GM12878 (cell line): ENCODE measurements around the gene CCDC27. TPM values are rescaled to one million over a fixed set of nuclear protein-coding genes. Genes with fewer than 3 reads are reported as not detected.

Experiments
- ATAC-seq: fragments of 200-7000 bp; cut with Tn5 transposase; 3 replicates; pipeline ENCODE4 v1.9.1; 2020; ENCODE audit warnings: mild to moderate bottlenecking, moderate library complexity
- BruUV-seq: library from RNA; stranded (reverse); fragments of 400-500 nt; replicated peaks from 2 replicates; lab custom pipeline; 2021; lab: Mats Ljungman, UMichigan
- CTCF ChIA-PET: fragments of 300-600 bp; sonication (Branson Sonifier 250); formaldehyde crosslinking; extraction: SDS; loops from one replicate; lab custom pipeline; 2021; ENCODE audit warnings: inconsistent platforms; lab: Yijun Ruan, JAX
- POLR2A ChIA-PET: fragments of 350-600 bp; formaldehyde crosslinking; extraction: SDS; loops from one replicate; lab custom pipeline; 2021; ENCODE audit warnings: inconsistent platforms; lab: Charles Lee
- RAD21 ChIA-PET: fragments of 300-600 bp; sonication (Branson Sonifier 250); formaldehyde crosslinking; loops from one replicate; lab custom pipeline; 2023; ENCODE audit warnings: antibody characterized with exemption; ENCODE audit not compliant: unreplicated experiment; lab: Charles Lee
- SMC1A ChIA-PET: fragments of 300-600 bp; sonication (Branson Sonifier 250); formaldehyde crosslinking; loops from one replicate; lab custom pipeline; 2023; ENCODE audit not compliant: unreplicated experiment, uncharacterized antibody; lab: Charles Lee
- DNase-seq: peaks from one replicate; pipeline ENCODE4 v3.0.0-alpha.2; 2011; ENCODE audit warnings: low read depth, low spot score
- FAIRE-seq: peaks from 3 replicates; lab custom pipeline; 2011; peaks lifted over from hg19 to GRCh38; lab: Jason Lieb, UNC
- H2AFZ ChIP-seq: 2 replicates; pipeline ENCODE4 v1.6.0; 2011; ENCODE audit warnings: low read depth, low read length, control low read depth; ENCODE audit not compliant: control insufficient read depth
- H3K27ac ChIP-seq: 2 replicates; pipeline ENCODE4 v1.5.1; 2011; ENCODE audit warnings: control low read depth; ENCODE audit not compliant: control insufficient read depth, insufficient read depth
- H3K27me3 ChIP-seq, 2 experiments: replicated peaks in 1 of 2; 2 replicates each; pipeline versions ENCODE4 v1.6.0 to v1.6.1; 2011; ENCODE audit warnings: low read length in 1 of 2; ENCODE audit not compliant: control insufficient read depth in 2 of 2, insufficient read depth in 2 of 2
- H3K36me3 ChIP-seq, 2 experiments: 2 replicates each; pipeline ENCODE4 v1.5.1; 2011; ENCODE audit warnings: low read length in 1 of 2; ENCODE audit not compliant: control insufficient read depth in 2 of 2, insufficient read depth in 2 of 2
- H3K4me1 ChIP-seq: 2 replicates; pipeline ENCODE4 v1.6.1; 2011; ENCODE audit warnings: mild to moderate bottlenecking, low read length, moderate library complexity, mixed read lengths; ENCODE audit not compliant: control insufficient read depth, insufficient read depth
- H3K4me2 ChIP-seq: 2 replicates; pipeline ENCODE4 v1.6.0; 2011; ENCODE audit warnings: control low read depth; ENCODE audit not compliant: control insufficient read depth, insufficient read depth
- H3K4me3 ChIP-seq: fragments of 200-600 bp; sonication (generic); 2 replicates; pipeline ENCODE4 v1.5.1; 2016
- H3K79me2 ChIP-seq: 2 replicates; pipeline ENCODE4 v1.6.0; 2011; ENCODE audit warnings: low read length; ENCODE audit not compliant: control insufficient read depth, insufficient read depth
- H3K9ac ChIP-seq: 2 replicates; pipeline ENCODE4 v1.8.0; 2011; ENCODE audit warnings: low read length, control low read depth, mixed read lengths; ENCODE audit not compliant: control insufficient read depth, insufficient read depth
- H3K9me3 ChIP-seq: replicated peaks from 3 replicates; pipeline ENCODE4 v1.5.1; 2011; ENCODE audit warnings: mild to moderate bottlenecking, low read length; ENCODE audit not compliant: control insufficient read depth, insufficient read depth
- H4K20me1 ChIP-seq: 2 replicates; pipeline ENCODE4 v1.6.0; 2011; ENCODE audit not compliant: control insufficient read depth, insufficient read depth
- YBX1 ChIP-seq: fragments of 450-650 bp; IDR thresholded peaks from 2 replicates; pipeline ENCODE4 v1.6.1; 2016; ENCODE audit warnings: antibody characterized with exemption
- WGBS: methylation state at CpG from one replicate; pipeline ENCODE4 v1.1.6; 2016; ENCODE audit warnings: low lambda C conversion rate; ENCODE audit not compliant: insufficient replicate concordance, insufficient coverage; ENCODE audit errors: missing lambda C conversion rate; 5-methylcytosine and 5-hydroxymethylcytosine counted together
- in situ Hi-C: fragments of 300-500 bp; cut with MboI; formaldehyde crosslinking; loops from 9 replicates; pipeline ENCODE4 v1.14.3; 2018; ENCODE audit warnings: mixed read lengths
- intact Hi-C: fragments of 100-400 bp; cut with micrococcal nuclease; formaldehyde crosslinking; loops from one replicate; pipeline ENCODE4 v1.14.2; 2022; ENCODE audit not compliant: unreplicated experiment
- polyA plus RNA-seq, 11 experiments: library from polyadenylated mRNA; depleted of rRNA in 4 of 11; unstranded in 6 of 11; stranded (reverse) in 5 of 11; fragments of >200 nt; fragmentation: Nextera tagmentation in 4 of 11; fragmentation: Illumina TruSeq in 1 of 11; extraction: Ambion mirVana in 4 of 11; extraction: Trizol in 1 of 11; gene quantifications; 1 replicate in 1 of 11; 2 replicates in 10 of 11; pipeline versions ENCODE4 v1.2.1 to v1.2.3, GENCODE V29; 2011 to 2016; ENCODE audit warnings: inconsistent platforms in 2 of 11, missing spikeins in 2 of 11, low read depth in 1 of 11
- total RNA-seq, 4 experiments: library from RNA; depleted of rRNA in 3 of 4; stranded (reverse); fragments of >200 nt in 3 of 4; fragmentation: Illumina TruSeq in 1 of 4; extraction: Trizol in 1 of 4; gene quantifications; 2 replicates each; pipeline versions ENCODE4 v1.2.1 to v1.2.3, GENCODE V29; 2013 to 2021
- TF ChIP-seq, protein P1 (sequence below): fragments of 450-650 bp; IDR thresholded peaks from 2 replicates; pipeline ENCODE4 v1.6.1; 2017; ENCODE audit warnings: mild to moderate bottlenecking, moderate library complexity

Gene CCDC27
- total and polyA plus RNA-seq, 10 of the 15 experiments (the other 5 are each of a cell fraction or from before 2014, with no cell fraction given) = 0.05 TPM; not detected in 9

DNA sequence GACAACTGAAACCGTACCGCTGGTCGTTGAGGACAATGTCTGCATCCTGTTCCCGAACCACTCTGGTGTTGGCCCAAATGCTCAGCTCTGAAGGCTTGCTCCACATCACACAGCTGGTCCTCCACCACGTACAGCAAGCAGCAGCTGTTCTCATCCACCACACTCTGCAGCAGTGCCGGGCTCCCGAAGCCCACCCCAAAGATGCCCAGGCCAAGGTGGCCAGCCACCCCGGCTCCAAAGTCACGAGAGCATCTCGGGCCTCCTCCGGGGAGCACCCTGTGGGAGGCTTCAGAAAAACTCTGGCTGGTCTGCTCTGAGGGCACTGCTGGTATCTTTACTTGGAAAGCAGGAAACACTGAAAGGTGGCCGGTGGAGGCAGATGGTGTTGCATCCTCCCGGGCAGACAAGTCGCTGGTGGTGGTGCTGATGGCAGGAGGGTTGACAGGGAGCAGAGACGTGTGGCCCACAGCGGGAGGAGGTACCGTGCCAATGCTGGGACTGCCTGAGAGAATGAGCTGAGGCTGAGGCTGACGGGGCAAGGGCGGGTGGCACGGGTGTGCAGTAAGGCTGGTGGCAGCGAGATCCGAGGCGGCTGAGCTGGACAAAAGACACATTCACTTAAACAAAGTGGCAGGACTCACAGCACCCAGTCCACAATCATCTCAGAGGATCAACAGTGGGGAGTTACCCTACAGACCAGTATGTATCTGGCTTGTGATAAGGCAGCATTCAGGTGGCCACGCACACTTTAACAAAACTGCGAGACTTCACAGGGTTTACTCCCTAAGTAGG, 6.5 kb upstream of the CCDC27 start:
- H3K4me2 ChIP-seq = peak overlapping the region; percentile 87
- intact Hi-C loops = no loop called here
- H4K20me1 ChIP-seq = no peaks in the 10 kb centered on the region
- ATAC-seq = no peak
- WGBS = 90% methylated on average over 25 of the region's 25 CpGs
- no peak overlapping the region for H3K9ac ChIP-seq
- BruUV-seq = no TSS peak
- no peaks in the 10 kb centered on the region for H3K9me3 ChIP-seq
- no peak for FAIRE-seq
- ChIA-PET RAD21 (no interaction called here), SMC1A (no interaction called here), POLR2A (no interaction called here), CTCF (interaction anchor here (1.0 kb wide), 1 partner anchor 21 kb away, joined by 3 read pairs; no protein-coding TSS in a partner anchor)
- H3K27ac ChIP-seq = no peak overlapping the region
- H3K4me3 ChIP-seq = peak overlapping the region; percentile 70; the same call in 1 of the 2 replicates
- DNase-seq = no peak
- H2AFZ ChIP-seq = no peak overlapping the region
- H3K27me3 ChIP-seq = no peaks in the 10 kb centered on the region
- no peak for TF ChIP-seq YBX1
- TF ChIP-seq, protein P1, sequence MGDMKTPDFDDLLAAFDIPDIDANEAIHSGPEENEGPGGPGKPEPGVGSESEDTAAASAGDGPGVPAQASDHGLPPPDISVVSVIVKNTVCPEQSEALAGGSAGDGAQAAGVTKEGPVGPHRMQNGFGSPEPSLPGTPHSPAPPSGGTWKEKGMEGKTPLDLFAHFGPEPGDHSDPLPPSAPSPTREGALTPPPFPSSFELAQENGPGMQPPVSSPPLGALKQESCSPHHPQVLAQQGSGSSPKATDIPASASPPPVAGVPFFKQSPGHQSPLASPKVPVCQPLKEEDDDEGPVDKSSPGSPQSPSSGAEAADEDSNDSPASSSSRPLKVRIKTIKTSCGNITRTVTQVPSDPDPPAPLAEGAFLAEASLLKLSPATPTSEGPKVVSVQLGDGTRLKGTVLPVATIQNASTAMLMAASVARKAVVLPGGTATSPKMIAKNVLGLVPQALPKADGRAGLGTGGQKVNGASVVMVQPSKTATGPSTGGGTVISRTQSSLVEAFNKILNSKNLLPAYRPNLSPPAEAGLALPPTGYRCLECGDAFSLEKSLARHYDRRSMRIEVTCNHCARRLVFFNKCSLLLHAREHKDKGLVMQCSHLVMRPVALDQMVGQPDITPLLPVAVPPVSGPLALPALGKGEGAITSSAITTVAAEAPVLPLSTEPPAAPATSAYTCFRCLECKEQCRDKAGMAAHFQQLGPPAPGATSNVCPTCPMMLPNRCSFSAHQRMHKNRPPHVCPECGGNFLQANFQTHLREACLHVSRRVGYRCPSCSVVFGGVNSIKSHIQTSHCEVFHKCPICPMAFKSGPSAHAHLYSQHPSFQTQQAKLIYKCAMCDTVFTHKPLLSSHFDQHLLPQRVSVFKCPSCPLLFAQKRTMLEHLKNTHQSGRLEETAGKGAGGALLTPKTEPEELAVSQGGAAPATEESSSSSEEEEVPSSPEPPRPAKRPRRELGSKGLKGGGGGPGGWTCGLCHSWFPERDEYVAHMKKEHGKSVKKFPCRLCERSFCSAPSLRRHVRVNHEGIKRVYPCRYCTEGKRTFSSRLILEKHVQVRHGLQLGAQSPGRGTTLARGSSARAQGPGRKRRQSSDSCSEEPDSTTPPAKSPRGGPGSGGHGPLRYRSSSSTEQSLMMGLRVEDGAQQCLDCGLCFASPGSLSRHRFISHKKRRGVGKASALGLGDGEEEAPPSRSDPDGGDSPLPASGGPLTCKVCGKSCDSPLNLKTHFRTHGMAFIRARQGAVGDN = no peak
- no peaks in the 10 kb centered on the region for H3K79me2 ChIP-seq
- in situ Hi-C loops = no loop called here
- peaks cover 2 to 3% of the 10 kb centered on the region in 2 experiments; a peak in 3 of 4 replicates for H3K36me3 ChIP-seq
- peaks cover 11% of the 10 kb centered on the region for H3K4me1 ChIP-seq
